ENCODE results near the gene KCNG2. TPM values are rescaled to one million over a fixed set of nuclear protein-coding genes. Genes with fewer than 3 reads are reported as not detected.

Gene KCNG2
- total and polyA plus RNA-seq, 2 of the 13 experiments (the other 11 are each of a cell fraction or from before 2014, with no cell fraction given), result not detected

DNA sequence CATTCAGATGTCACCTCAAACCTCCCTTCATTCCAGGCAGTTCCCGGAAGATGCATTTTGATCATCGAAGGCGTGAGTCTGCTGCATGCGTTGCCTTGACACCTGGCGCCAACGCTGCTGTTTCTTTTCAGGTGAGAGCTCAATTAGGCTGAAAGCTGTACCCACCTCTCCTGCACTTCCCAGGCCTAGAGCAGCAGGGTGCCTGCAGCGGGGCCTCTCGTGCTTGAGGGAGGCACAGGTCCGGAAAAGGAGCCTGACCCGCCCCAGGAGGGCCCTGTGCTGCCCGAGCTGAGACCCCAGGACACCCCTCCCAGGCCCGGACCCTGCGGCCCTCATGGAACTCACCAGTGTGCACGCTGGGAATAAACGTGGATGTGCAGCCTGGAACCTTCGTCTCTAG lies 31.4 kb upstream of the KCNG2 start (continued):
- TF ChIP-seq ZBTB21 (CRISPR knock-in tag; IDR thresholded peaks at IDR 0.05), result no peak

- ChIA-PET POLR2A (no interaction called here), CTCF (ENCODE audit: low intra/inter-chr PET ratio, low total read pairs) (no interaction called here)
- H3K79me2 ChIP-seq (ENCODE audit: insufficient read depth, low read length), result no peaks in the 10 kb centered on the region
- DNase-seq (ENCODE audit: low spot score) (no peak), FAIRE-seq (no peak), ATAC-seq (no peak)
- TF ChIP-seq CHD2 (IDR thresholded peaks at IDR 0.05; ENCODE audit: low read depth, low read length) (no peak), ZFP36L1 (CRISPR knock-in tag; IDR thresholded peaks at IDR 0.05) (no peak), GZF1 (CRISPR knock-in tag; IDR thresholded peaks at IDR 0.05) (no peak), SP4 (CRISPR knock-in tag; IDR thresholded peaks at IDR 0.05) (no peak), PITX1 (CRISPR knock-in tag; IDR thresholded peaks at IDR 0.05) (no peak), BRCA1 (CRISPR knock-in tag; IDR thresholded peaks at IDR 0.05) (no peak), SOX5 (CRISPR knock-in tag; IDR thresholded peaks at IDR 0.05; ENCODE audit: borderline replicate concordance) (no peak), BCL6 (CRISPR knock-in tag; IDR thresholded peaks at IDR 0.05) (no peak), RARG (CRISPR knock-in tag; IDR thresholded peaks at IDR 0.05; ENCODE audit: low read depth) (no peak), ZNF3 (CRISPR knock-in tag; IDR thresholded peaks at IDR 0.05) (no peak), FOXA3 (CRISPR knock-in tag; IDR thresholded peaks at IDR 0.05) (no peak), TEAD2 (CRISPR knock-in tag; IDR thresholded peaks at IDR 0.05) (no peak), ZFAT (CRISPR knock-in tag; conservative IDR thresholded peaks at IDR 0.05) (no peak)
- TF ChIP-seq, protein P1, sequence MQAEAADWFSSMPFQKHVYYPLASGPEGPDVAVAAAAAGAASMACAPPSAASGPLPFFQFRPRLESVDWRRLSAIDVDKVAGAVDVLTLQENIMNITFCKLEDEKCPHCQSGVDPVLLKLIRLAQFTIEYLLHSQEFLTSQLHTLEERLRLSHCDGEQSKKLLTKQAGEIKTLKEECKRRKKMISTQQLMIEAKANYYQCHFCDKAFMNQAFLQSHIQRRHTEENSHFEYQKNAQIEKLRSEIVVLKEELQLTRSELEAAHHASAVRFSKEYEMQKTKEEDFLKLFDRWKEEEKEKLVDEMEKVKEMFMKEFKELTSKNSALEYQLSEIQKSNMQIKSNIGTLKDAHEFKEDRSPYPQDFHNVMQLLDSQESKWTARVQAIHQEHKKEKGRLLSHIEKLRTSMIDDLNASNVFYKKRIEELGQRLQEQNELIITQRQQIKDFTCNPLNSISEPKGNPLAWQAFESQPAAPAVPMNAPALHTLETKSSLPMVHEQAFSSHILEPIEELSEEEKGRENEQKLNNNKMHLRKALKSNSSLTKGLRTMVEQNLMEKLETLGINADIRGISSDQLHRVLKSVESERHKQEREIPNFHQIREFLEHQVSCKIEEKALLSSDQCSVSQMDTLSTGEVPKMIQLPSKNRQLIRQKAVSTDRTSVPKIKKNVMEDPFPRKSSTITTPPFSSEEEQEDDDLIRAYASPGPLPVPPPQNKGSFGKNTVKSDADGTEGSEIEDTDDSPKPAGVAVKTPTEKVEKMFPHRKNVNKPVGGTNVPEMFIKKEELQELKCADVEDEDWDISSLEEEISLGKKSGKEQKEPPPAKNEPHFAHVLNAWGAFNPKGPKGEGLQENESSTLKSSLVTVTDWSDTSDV (CRISPR knock-in tag; IDR thresholded peaks at IDR 0.05), result no peak
- H2AFZ ChIP-seq (ENCODE audit: low read length), result no peak overlapping the region
- no TSS peak for BruUV-seq (replicated peaks)
- in situ Hi-C loops (cut with HindIII; ENCODE audit: extremely low pct_ligation_motif_present, low pct_unique_long_range_greater_than_20kb), result no loop called here
- H3K9ac ChIP-seq (ENCODE audit: insufficient read depth, low read depth, low read length), result no peak overlapping the region
- H3K9me3 ChIP-seq (ENCODE audit: low read length), result no peaks in the 10 kb centered on the region
- WGBS (ENCODE audit: low lambda C conversion rate), result 8% methylated on average over 3 of the region's 3 CpGs
- intact Hi-C loops (cut with micrococcal nuclease; ENCODE audit: unreplicated experiment), result no loop called here
- H3K27ac ChIP-seq (ENCODE audit: extremely low read length, insufficient read depth, low read length), result no peak overlapping the region
- no peaks in the 10 kb centered on the region for H3K4me1 ChIP-seq (ENCODE audit: insufficient read depth, low read length)
- H3K4me2 ChIP-seq (ENCODE audit: low read depth, low read length), result no peak overlapping the region
- H3K36me3 ChIP-seq (replicated peaks in 1 of 2; ENCODE audit: control insufficient read depth in 1 of 2, insufficient read depth in 2 of 2, low read length in 2 of 2), result no peaks in the 10 kb centered on the region
- no peaks in the 10 kb centered on the region for H4K20me1 ChIP-seq (ENCODE audit: insufficient read depth, low read length)
- H3K27me3 ChIP-seq (ENCODE audit: control insufficient read depth in 1 of 2, insufficient read depth in 2 of 2, low read length in 2 of 2), result peaks cover 1 to 54% of the 10 kb centered on the region in 2 experiments; a peak in 4 of 5 replicates
- no peak overlapping the region for H3K4me3 ChIP-seq (replicated peaks in 1 of 3; ENCODE audit: insufficient read depth in 1 of 3, low read depth in 2 of 3, low read length in 3 of 3)
These were observed 29.0 kb upstream of the KCNG2 start for GRCh38 chr18:79768745-79769144.

All from HepG2 (cell line).